BE2C (cell line): Measurements from ENCODE around the gene INSIG2.

Source experiments
- DNase-seq: peaks from one replicate; pipeline ENCODE4 v3.0.0-alpha.2; 2020
- H3K27me3 ChIP-seq: fragments of 250-450 bp; sonication (Bioruptor Pico); 2 replicates; pipeline ENCODE4 v1.5.1; 2020; ENCODE audit warnings: mild to moderate bottlenecking
- H3K36me3 ChIP-seq: fragments of 250-450 bp; sonication (Bioruptor Pico); 2 replicates; pipeline ENCODE4 v1.5.1; 2020; ENCODE audit warnings: mild to moderate bottlenecking
- H3K4me1 ChIP-seq: fragments of 250-450 bp; sonication (Bioruptor Pico); 2 replicates; pipeline ENCODE4 v1.5.1; 2020
- H3K4me3 ChIP-seq: 2 replicates; pipeline ENCODE4 v1.5.1; 2011; ENCODE audit warnings: low read depth, low read length
- H3K9me3 ChIP-seq: fragments of 250-450 bp; sonication (Bioruptor Pico); 2 replicates; pipeline ENCODE4 v1.5.1; 2020
- CTCF ChIP-seq: IDR thresholded peaks from 2 replicates; pipeline ENCODE4 v1.5.1; 2012; ENCODE audit warnings: mild to moderate bottlenecking, low read depth, low read length

INSIG2 gene

GRCh38 chr2:118050974-118051373 is 37.3 kb upstream of the INSIG2 start:
- Histone ChIP-seq H3K36me3 (no peaks in the 10 kb centered on the region), H3K4me3 (no peak overlapping the region), H3K27me3 (no peaks in the 10 kb centered on the region), H3K9me3 (no peaks in the 10 kb centered on the region), H3K4me1 (no peaks in the 10 kb centered on the region)
- DNase-seq, result no peak
- TF ChIP-seq CTCF, result no peak

- no peak for DNase-seq
- Histone ChIP-seq H3K9me3 (no peaks in the 10 kb centered on the region), H3K4me3 (no peak overlapping the region), H3K4me1 (no peaks in the 10 kb centered on the region), H3K36me3 (no peaks in the 10 kb centered on the region), H3K27me3 (no peaks in the 10 kb centered on the region)
- no peak for TF ChIP-seq CTCF
Measured at GRCh38 chr2:118051826-118052358, 36.4 kb upstream of the INSIG2 start.

GRCh38 chr2:118052474-118052873 is 35.8 kb upstream of the INSIG2 start:
- no peaks in the 10 kb centered on the region for H3K4me1 ChIP-seq
- no peak for DNase-seq

GRCh38 chr2:118053681-118054080 is 34.6 kb upstream of the INSIG2 start:
- Histone ChIP-seq H3K9me3 (no peaks in the 10 kb centered on the region), H3K4me3 (no peak overlapping the region), H3K4me1 (no peaks in the 10 kb centered on the region), H3K36me3 (no peaks in the 10 kb centered on the region), H3K27me3 (no peaks in the 10 kb centered on the region)
- no peak for DNase-seq
- TF ChIP-seq CTCF, result no peak

More at GRCh38 chr2:118052474-118052873, 35.8 kb upstream of the INSIG2 start:
- Histone ChIP-seq H3K36me3 (no peaks in the 10 kb centered on the region), H3K4me3 (no peak overlapping the region), H3K9me3 (no peaks in the 10 kb centered on the region), H3K27me3 (no peaks in the 10 kb centered on the region)
- no peak for TF ChIP-seq CTCF

- H3K27me3 ChIP-seq, result no peaks in the 10 kb centered on the region
- H3K9me3 ChIP-seq, result no peaks in the 10 kb centered on the region
- no peak overlapping the region for H3K4me3 ChIP-seq
- DNase-seq, result no peak
- H3K4me1 ChIP-seq, result no peaks in the 10 kb centered on the region
- TF ChIP-seq CTCF, result no peak
- no peaks in the 10 kb centered on the region for H3K36me3 ChIP-seq
Measured at GRCh38 chr2:118054213-118055008, 33.9 kb upstream of the INSIG2 start.

- no peaks in the 10 kb centered on the region for H3K9me3 ChIP-seq
Measured at GRCh38 chr2:118055512-118056164, 32.6 kb upstream of the INSIG2 start.

More at GRCh38 chr2:118055512-118056164, 32.6 kb upstream of the INSIG2 start:
- Histone ChIP-seq H3K4me3 (no peak overlapping the region), H3K4me1 (no peaks in the 10 kb centered on the region), H3K36me3 (no peaks in the 10 kb centered on the region), H3K27me3 (no peaks in the 10 kb centered on the region)
- DNase-seq, result no peak
- TF ChIP-seq CTCF, result no peak
